ENCODE results near the gene PLXNB2.

PLXNB2 gene

GRCh38 chr22:50342651-50343540 lies 35.5 kb upstream of the PLXNB2 start, which contains the start of gene PPP6R2:
PPP6R2 (plus strand) TSS chr22:50343327; CDS start chr22:50393909, 50,582 bp downstream.
- TF ChIP-seq, protein P1, sequence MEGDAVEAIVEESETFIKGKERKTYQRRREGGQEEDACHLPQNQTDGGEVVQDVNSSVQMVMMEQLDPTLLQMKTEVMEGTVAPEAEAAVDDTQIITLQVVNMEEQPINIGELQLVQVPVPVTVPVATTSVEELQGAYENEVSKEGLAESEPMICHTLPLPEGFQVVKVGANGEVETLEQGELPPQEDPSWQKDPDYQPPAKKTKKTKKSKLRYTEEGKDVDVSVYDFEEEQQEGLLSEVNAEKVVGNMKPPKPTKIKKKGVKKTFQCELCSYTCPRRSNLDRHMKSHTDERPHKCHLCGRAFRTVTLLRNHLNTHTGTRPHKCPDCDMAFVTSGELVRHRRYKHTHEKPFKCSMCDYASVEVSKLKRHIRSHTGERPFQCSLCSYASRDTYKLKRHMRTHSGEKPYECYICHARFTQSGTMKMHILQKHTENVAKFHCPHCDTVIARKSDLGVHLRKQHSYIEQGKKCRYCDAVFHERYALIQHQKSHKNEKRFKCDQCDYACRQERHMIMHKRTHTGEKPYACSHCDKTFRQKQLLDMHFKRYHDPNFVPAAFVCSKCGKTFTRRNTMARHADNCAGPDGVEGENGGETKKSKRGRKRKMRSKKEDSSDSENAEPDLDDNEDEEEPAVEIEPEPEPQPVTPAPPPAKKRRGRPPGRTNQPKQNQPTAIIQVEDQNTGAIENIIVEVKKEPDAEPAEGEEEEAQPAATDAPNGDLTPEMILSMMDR (IDR thresholded peaks at IDR 0.05; ENCODE audit: borderline replicate concordance, insufficient read depth, low read depth, low read length) = no peak
- peak within 1 kb of the TSS; percentile 77 for H3K4me3 ChIP-seq (ENCODE audit: low read depth, low read length)

DNA sequence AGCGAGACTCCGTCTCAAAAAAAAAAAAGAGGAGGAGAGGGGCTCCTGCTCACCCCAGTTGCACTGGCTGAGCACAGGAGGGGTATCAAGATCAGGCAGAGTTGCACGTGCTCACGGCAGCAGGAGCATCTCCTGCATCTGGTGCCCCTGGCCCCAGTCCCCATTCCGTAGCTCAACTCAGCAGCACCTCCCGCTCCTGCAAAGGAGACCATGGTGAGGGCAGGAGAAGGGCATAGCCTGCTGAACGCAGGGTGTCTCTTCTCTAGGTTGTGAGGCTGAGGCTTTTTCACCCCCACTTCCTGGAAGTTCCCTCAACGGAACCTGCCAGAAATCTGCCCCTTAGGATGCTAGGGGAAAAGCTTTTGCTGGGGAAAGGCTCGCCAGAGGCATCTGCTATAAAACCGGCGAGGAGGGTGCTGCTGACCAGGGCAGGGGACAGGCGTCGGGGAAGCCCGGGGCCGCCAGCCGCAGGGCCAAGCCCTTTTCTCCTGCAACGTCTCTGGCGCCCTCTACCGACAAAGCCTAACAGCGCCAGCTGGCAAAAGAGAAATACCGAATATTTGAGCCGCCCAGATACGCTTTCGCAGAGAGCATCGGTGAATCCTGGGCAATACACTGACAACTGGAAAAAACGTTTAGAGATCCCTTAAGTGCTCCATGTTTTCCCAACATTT lies 34.7 kb upstream of the PLXNB2 start:
- peak overlapping the region; percentile 6 for H3K4me3 ChIP-seq (ENCODE audit: low read depth, low read length)
- TF ChIP-seq, protein P1 (IDR thresholded peaks at IDR 0.05; ENCODE audit: borderline replicate concordance, insufficient read depth, low read depth, low read length) = peak; percentile 90

DNA sequence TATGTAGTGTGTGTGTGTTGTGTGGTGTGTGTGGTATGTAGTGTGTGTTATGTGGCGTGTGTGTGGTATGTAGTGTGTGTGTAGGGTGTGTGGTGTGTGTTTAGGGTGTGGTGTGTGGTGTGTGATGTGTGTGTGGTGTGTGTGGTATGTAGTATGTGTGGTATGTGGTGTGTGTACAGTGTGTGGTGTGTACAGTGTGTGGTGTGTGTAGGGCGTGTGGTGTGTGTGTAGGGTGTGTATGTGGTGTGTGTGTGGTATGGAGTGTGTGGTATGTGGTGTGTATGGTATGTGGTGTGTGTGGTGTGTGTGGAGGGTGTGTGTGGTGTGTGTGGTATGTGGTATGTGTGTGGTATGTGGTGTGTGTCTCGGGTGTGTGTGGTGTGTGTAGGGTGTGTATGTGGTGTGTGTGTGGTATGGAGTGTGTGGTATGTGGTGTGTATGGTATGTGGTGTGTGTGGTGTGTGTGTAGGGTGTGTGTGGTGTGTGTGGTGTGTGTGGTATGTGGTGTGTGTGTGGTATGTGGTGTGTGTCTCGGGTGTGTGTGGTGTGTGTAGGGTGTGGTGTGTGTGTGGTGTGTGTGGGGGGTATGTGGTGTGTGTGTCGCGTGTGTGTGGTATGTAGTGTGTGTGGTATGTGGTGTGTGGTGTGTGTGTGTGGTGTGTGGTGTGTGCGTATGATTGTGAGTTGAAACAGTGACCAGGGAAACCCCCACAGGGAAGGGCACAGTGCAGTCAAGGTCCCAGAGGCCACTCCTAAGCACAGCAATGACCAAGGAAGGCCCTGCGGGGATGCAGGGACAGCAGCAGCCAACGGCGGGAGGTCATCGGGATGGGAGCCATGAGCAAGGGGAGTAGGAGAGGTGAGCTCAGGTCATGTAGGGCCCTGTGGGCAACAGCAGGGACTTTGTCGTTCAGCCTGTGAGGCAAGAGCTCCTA lies 32.8 kb upstream of the PLXNB2 start:
- H3K4me3 ChIP-seq (ENCODE audit: low read depth, low read length) = no peak overlapping the region
- TF ChIP-seq, protein P1 (IDR thresholded peaks at IDR 0.05; ENCODE audit: borderline replicate concordance, insufficient read depth, low read depth, low read length) = no peak

DNA sequence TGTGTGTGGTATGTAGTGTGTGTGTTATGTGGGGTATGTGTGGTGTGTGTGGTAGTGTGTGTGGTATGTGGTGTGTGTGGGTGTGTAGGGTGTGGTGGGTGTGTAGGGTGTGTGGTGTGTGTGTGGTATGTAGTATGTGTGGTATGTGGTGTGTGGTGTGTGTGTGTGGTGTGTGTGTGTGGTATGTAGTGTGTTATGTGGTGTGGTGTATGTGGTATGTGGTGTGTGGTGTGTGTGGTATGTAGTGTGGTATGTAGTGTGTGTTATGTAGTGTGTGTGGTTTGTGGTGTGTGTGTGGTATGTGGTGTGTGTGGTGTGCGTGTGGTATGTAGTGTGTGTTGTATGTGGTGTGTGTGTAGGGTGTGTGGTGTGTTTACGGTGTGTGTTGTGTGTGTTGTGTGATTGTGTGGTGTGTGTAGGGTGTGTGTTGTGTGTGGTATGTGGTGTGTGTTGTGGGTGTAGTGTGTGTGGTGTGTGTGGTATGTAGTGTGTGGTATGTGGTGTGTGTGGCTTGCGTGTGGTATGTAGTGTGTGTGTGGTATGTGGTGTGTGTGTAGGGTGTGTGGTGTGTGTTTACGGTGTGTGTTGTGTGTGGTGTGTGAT lies 31.5 kb upstream of the PLXNB2 start:
- no peak overlapping the region for H3K4me3 ChIP-seq (ENCODE audit: low read depth, low read length)

GRCh38 chr22:50338042-50338573 lies 30.7 kb upstream of the PLXNB2 start:
- TF ChIP-seq, protein P1 (IDR thresholded peaks at IDR 0.05; ENCODE audit: borderline replicate concordance, insufficient read depth, low read depth, low read length) = no peak

More for the DNA sequence above, 31.5 kb upstream of the PLXNB2 start:
- TF ChIP-seq, protein P1 (IDR thresholded peaks at IDR 0.05; ENCODE audit: borderline replicate concordance, insufficient read depth, low read depth, low read length) = no peak

More at GRCh38 chr22:50338042-50338573, 30.7 kb upstream of the PLXNB2 start:
- H3K4me3 ChIP-seq (ENCODE audit: low read depth, low read length) = no peak overlapping the region
